Kidney (tissue), 14 donors: ENCODE results near the gene CRY2. TPM values are rescaled to one million over a fixed set of nuclear protein-coding genes. Genes with fewer than 3 reads are reported as not detected.
"Not testable (repeated sequence)": the region's sequence is repeated elsewhere in the genome, so short reads cannot be mapped to it uniquely, and the experiment has no call there.

Experiments
- DNase-seq, 5 donors: peaks; one replicate each; pipeline ENCODE4 v3.0.0-alpha.2; 2013 to 2020
- FAIRE-seq: peaks from 2 replicates; lab custom pipeline; 2012; peaks lifted over from hg19 to GRCh38; lab: Jason Lieb, UNC
- H3K27ac ChIP-seq, 2 donors: one replicate each; pipeline ENCODE4 v1.7.0; 2013; ENCODE audit warnings: low read depth in 2 of 2, low read length in 2 of 2, inconsistent platforms in 1 of 2
- H3K27me3 ChIP-seq: one replicate; pipeline ENCODE4 v1.7.1; 2013; ENCODE audit warnings: low read length, inconsistent platforms; ENCODE audit not compliant: control insufficient read depth, insufficient read depth
- H3K36me3 ChIP-seq, 3 donors: one replicate each; pipeline versions ENCODE4 v1.7.0 to v1.7.1; 2013; ENCODE audit warnings: low read length in 3 of 3, control low read depth in 1 of 3, inconsistent platforms in 1 of 3; ENCODE audit not compliant: insufficient read depth in 3 of 3, control insufficient read depth in 2 of 3
- H3K4me1 ChIP-seq, 3 donors: one replicate each; pipeline versions ENCODE4 v1.7.0 to v1.7.1; 2013; ENCODE audit warnings: low read length in 3 of 3, inconsistent platforms in 1 of 3, low read depth in 1 of 3; ENCODE audit not compliant: control insufficient read depth in 2 of 3, insufficient read depth in 2 of 3
- H3K4me3 ChIP-seq, 3 donors: one replicate each; pipeline versions ENCODE4 v1.7.0 to v1.8.1; 2013; ENCODE audit warnings: low read length in 3 of 3, control low read depth in 1 of 3, inconsistent platforms in 1 of 3
- H3K9ac ChIP-seq, 3 donors: one replicate each; pipeline versions ENCODE4 v1.7.0 to v1.7.1; 2013; ENCODE audit warnings: low read length in 3 of 3, control low read depth in 1 of 3, inconsistent platforms in 1 of 3
- H3K9me3 ChIP-seq, 3 donors: one replicate each; pipeline versions ENCODE4 v1.7.0 to v1.7.1; 2013; ENCODE audit warnings: low read length in 3 of 3, control low read depth in 1 of 3, inconsistent platforms in 1 of 3; ENCODE audit not compliant: control insufficient read depth in 2 of 3, insufficient read depth in 1 of 3
- CTCF ChIP-seq: IDR thresholded peaks from 3 replicates; pipeline ENCODE4 v1.5.1; 2012; ENCODE audit warnings: mild to moderate bottlenecking, moderate library complexity, borderline replicate concordance; ENCODE audit not compliant: insufficient read depth; ENCODE audit errors: extremely low read depth
- intact Hi-C: fragments of 100-400 bp; cut with DNase I; formaldehyde crosslinking; loops from one replicate; pipeline ENCODE4 v1.11.1; 2022
- polyA plus RNA-seq: library from polyadenylated mRNA; stranded (reverse); fragments of 350-450 nt; fragmentation: Illumina TruSeq; extraction: RNeasy Lipid Tissue Mini Kit (QIAGEN cat#74804); gene quantifications from one replicate; pipeline ENCODE4 v1.2.3, GENCODE V29; 2014; ENCODE audit warnings: low read depth, low replicate concordance; ENCODE audit not compliant: insufficient read depth
- total RNA-seq: library from RNA; stranded (reverse); fragmentation: NEBNext Ultra II Directional; extraction: Animal tissue kit (Norgen Biotek cat#: 25700); gene quantifications from one replicate; pipeline ENCODE4 v1.2.1, GENCODE V29; 2021
- donor health status: control.
- donor health status: control.
- donor health status: control.
- donor health status: control.
- donor health status: control.
- donor health status: DM: yes; HTN: yes; CAD: no.
- donor health status: Normal renal cell carcinoma (clear cell type).

CRY2 gene
- total and polyA plus RNA-seq, 2 donors from 2014 or later = 20.7 to 44.5 TPM

GRCh38 chr11:45904309-45904915, 57.1 kb downstream of the CRY2 start:
- peaks cover 0 to 9% (median 4%) of the 10 kb centered on the region in 3 donors for H3K4me1 ChIP-seq
- H3K36me3 ChIP-seq = peaks cover 0 to 3% (median 0%) of the 10 kb centered on the region in 3 donors
- FAIRE-seq (no peak), DNase-seq (no peak)
- H3K9ac ChIP-seq = no peak overlapping the region
- intact Hi-C loops = no loop called here
- H3K27me3 ChIP-seq = no peaks in the 10 kb centered on the region
- H3K4me3 ChIP-seq = no peak overlapping the region
- no peak for TF ChIP-seq CTCF
- no peak overlapping the region for H3K27ac ChIP-seq
- H3K9me3 ChIP-seq = no peaks in the 10 kb centered on the region

GRCh38 chr11:45905095-45905494, 57.8 kb downstream of the CRY2 start:
- Histone ChIP-seq H3K4me1 (peaks cover 0 to 9% (median 4%) of the 10 kb centered on the region in 3 donors), H3K4me3 (no peak overlapping the region), H3K27me3 (no peaks in the 10 kb centered on the region), H3K36me3 (peaks cover 0 to 3% (median 0%) of the 10 kb centered on the region in 3 donors), H3K27ac (no peak overlapping the region), H3K9ac (no peak overlapping the region), H3K9me3 (no peaks in the 10 kb centered on the region)
- no peak for TF ChIP-seq CTCF
- DNase-seq = no peak
- no peak for FAIRE-seq
- intact Hi-C loops = no loop called here

- DNase-seq, H3K9me3 ChIP-seq, H3K4me3 ChIP-seq, H3K9ac ChIP-seq, H3K4me1 ChIP-seq, H3K36me3 ChIP-seq, H3K27ac ChIP-seq, intact Hi-C loops, H3K27me3 ChIP-seq, FAIRE-seq: not testable (repeated sequence)
These were observed 58.3 kb downstream of the CRY2 start for GRCh38 chr11:45905576-45905975.

GRCh38 chr11:45906096-45906682, 58.9 kb downstream of the CRY2 start:
- Histone ChIP-seq H3K4me3 (no peak overlapping the region), H3K4me1 (no peaks in the 10 kb centered on the region), H3K9ac (no peak overlapping the region), H3K27me3 (no peaks in the 10 kb centered on the region), H3K9me3 (no peaks in the 10 kb centered on the region), H3K36me3 (peaks cover 0 to 3% (median under 1%) of the 10 kb centered on the region in 3 donors), H3K27ac (no peak overlapping the region)
- TF ChIP-seq CTCF = no peak
- intact Hi-C loops = no loop called here
- FAIRE-seq (no peak), DNase-seq (no peak)
